ENCODE measurements around the gene LRP10.
"Not testable (repeated sequence)": the region's sequence is repeated elsewhere in the genome, so short reads cannot be mapped to it uniquely, and the experiment has no call there.

LRP10 gene

DNA sequence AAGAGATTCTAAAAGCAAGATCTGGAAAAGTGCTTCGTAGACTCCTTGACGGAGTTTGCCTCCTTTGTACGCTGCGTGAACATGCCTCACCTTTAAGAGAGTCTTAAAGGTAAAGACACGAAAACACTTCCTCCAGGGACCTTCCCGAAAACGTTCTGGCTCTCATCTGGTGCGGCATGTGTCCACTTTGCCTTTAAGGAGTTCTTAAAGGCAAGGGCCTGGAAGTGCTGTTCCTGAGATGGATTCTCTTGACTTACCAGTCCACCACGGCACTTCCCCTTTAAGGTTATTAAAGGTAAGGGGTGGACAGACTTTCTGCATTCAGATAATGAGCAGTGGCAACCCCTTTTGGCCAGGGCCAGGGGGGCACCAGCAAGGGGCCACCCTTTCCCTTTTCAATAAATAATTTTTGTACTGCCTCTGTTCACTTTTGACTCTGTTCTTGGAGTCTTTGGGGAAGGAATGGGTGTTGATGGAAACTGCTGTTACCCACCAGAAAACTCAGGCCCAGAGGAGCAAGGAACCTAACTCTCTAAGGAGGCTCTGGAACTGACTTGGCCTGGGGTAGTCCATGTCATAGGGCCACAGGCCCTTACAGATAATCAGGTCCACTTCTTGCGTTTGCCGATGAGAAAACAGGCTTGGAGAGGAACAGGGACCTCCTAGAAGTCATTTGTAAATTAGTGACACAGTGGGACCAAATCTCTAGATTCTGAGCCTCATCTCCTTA is 15.9 kb downstream of the LRP10 start:
- no peak for DNase-seq (ENCODE audit: low read depth in 2 of 2)

DNA sequence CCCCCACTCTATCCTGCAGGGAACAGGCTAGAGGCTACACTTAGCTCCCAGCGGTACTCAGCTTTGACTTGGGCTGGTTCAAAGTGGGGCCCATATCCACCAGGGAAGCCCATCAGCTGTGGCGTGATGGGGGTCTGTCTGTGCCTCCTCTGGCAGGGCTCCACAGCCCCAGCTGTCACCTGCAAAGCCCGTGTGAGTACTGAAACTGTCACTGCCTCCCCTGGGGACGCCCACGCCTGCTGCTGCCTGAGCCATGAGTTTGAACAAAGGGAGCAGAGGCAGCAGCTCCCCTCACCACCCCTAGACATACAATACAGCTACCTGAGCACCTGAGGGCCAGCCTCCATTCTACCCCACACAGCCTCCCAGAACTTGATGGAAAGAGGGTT is 16.4 kb downstream of the LRP10 start:
- no peak for DNase-seq (ENCODE audit: low read depth in 2 of 2)

DNA sequence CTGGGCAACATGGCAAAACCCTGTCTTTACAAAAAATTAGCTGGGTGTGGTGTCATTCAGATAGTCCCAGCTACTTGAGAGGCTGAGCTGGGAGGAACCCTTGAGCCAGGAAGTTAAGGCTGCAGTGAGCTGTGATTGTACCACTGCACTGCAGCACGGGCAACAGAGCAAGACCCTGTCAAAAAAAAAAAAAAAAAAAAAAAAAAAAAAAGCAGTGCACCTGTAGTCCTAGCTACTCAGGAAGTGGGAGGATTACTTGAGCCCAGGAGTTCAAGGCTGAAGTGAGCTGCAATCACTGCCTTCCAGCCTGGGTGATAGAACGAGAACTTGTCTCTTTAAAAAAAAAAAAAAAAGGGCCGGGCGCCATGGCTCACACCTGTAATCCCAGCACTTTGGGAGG is 17.1 kb downstream of the LRP10 start:
- no peak for DNase-seq (ENCODE audit: low read depth in 2 of 2)

DNA sequence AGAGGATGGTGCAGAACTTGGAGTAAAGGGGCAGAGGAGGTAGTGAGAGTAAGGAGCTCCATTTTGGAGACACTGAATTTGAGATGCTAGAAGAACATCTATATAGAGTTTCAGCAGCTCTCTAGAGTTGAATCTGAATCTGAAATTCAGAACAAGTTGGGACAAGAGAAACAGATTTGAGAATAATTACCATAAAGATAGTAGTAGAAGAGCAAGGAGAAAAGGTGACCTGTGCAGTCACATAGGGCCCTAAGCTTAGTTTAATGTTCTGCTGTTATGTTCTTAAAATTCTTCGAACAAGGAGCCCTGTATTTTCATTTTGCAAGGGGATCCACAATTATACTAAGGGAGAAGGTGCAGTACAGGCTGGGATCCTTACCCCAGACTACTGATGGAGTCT is 18.9 kb downstream of the LRP10 start:
- DNase-seq (ENCODE audit: low read depth in 2 of 2) = no peak

DNA sequence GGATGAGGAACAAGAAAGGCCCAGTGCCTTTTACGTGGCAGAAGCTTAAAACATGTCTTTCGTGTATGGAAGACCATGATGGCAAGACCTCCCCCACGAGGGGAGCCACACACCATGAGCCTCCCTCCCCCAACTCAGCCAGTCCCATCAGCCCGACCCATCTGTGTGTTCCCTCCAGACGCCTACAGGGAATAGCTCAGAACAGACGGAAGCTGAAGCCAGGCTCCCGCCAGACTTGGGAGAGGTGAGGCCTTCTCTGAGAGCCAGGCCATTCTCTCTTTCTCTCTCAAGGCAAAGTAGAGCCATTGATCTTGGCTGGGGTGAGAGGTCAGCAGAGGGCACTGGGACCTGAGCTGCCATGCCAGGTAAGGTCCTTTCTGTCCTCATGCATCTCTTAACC is 20.9 kb downstream of the LRP10 start:
- no peak for DNase-seq (ENCODE audit: low read depth in 2 of 2)

DNA sequence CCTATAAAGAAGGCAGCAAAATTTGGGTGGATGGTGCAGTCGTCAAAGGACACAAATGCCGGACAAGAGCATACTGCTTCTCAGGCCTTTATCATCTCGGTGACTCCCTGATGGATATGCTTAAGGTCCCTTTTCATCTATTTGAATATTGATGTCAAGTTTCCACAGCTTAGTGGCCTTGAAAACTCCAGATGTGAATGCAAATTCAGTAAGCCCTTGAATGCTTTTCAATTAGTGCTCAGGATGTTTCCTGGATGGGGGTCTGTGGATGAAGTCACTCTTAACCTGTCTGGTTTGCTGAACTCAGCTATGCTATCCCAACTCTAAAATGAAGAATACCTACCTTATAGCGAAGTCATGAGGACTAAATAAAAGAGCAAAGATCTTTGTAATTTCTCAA is 22.2 kb downstream of the LRP10 start:
- no peak for DNase-seq (ENCODE audit: low read depth in 2 of 2)

DNA sequence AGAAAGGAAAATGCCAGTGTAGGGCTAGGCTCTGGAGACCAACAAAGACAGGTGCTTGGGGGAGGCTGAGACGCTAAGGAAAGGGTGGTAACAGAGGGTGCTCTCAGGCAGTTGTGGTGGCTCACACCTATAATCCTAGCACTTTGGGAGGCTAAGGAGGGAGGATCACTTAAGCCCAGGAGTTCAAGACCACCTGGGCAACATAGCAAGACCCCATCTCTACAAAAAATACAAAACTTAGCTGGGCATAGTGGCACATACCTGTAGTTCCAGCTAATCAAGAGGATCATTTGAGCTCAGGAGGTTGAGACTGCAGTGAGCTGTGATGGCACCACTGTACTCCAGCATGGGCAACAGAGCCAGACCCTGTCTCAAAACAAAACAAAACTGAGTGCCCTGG is 23.9 kb downstream of the LRP10 start:
- DNase-seq (ENCODE audit: low read depth in 2 of 2) = no peak

DNA sequence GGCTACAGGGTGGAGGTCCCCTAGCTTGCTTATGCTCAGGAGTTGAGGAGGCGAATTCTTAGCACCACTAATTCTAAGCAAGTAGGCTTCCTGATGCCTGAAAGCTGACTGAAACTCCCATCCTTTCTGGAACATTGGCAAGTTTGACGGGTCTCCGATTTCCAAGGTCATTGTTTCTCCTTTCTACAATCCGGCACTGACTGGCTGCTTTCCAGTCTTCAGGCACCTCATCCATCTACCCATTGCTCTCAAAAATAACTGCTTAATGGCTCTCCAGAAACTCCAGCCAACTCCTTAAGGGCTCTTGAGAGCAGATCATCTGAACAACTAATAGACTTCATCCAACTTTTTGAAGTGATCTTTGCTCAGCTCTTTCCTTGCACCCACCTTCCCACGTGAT is 24.8 kb downstream of the LRP10 start:
- no peak for DNase-seq (ENCODE audit: low read depth in 2 of 2)

DNA sequence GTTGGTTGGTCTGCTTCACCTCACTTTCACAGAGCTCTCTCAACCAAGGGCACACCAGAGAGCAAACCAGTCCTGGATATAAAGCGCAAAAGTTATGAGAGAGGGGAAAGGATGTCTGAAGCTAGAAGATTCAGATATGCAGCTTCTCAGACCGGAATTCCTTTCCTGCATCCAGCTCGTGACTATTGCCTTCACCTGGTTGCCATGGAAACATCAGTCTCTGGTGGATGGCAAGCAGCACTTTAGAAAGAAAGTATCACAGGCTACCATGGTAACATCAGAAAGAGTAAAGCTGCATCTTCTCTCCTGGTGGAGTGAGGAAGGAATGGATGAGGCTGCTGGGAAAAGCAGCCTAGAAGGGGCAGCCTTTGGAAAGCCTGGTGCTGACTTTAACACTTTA is 25.2 kb downstream of the LRP10 start:
- no peak for DNase-seq (ENCODE audit: low read depth in 2 of 2)

DNA sequence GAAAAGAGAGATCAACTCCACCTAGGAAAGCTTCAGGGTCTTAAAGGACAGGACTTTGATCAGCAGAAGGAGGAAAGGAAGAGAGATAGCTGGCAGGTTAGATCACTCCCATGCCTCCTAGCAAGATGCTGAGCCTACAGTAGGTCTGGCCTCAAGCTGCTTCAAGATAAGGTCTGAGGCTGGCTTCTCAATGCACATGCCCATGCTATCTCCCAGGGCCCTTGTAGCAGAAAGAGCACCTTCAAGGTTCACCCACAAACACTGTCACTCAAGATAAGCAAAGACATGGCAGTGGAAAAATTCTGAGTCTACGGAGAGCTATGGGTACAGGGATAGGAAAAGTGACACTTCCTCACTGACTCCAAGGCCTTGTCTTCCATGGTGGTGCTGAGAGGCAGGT is 25.8 kb downstream of the LRP10 start:
- no peak for DNase-seq (ENCODE audit: low read depth in 2 of 2)

DNA sequence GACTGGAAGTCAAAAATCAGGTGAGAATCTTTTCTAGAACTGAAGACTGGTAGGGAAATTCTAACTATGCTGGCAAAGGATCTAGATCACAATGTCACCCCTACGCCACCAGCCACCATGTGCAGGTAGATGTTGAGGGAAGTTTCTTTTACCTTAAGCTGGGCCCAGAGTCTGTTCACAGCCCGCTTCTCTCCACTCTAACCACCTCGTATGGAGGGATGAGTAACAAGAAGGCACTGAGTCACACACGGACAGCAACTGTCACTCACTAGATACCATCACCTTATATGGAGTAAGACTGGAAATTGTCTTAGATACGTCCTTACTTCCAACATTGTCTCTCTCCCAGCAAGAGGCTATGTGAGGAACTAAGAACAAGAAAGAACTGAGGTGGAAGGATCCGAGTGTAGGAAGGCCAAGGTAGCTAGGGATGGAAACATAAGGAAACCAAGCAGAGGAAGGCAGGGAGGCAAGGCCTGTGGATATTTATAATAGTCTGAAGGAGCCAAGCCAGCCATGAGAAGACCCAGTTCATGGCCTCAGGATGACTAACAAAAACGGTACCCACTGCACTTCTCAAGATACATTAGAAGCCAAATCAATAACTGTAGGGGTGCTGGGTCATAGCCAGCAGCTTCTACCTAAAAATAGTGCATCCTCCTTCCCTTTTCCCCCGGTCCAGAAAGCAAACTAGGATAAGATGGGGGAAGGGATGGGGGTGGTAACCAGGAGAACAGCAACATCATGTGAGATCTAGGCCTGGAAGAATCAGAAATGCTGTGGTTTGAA is 27.0 kb downstream of the LRP10 start:
- no peak for DNase-seq (ENCODE audit: low read depth in 2 of 2)

DNA sequence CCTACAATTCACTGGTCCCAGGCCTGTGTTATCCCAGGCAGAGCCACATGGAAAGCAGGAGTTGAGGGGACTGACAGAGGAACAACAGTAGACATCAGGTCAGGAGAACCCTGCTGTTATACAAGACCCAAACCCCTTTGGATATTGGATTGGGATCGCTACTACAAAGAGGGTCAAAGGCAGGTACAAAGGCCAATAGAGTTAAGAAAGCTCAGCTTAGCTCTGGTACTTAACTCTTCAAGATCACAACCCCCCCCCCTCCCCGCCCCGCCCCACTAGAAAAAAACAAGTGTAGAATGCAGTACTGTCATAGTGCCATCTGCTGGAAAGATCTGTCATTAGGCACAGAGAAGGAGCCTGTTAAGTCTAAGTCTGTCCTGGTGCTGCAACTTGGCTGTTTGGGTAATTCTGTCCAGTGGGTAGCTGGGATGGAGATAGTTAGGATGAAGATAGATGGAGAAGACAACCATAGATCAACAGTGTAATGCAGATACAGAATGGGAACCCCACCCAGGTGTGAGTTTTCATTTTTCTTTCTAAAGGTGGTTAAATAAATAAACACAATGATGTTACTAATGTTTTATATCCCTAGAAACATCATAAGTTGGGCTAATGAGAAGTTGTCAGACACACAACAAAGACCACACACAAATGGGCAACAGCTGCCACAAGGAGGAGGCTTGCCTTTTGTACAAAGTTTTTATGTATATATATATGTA is 28.7 kb downstream of the LRP10 start:
- peak in 1 of 2 donors; percentile 7 for DNase-seq (ENCODE audit: low read depth in 2 of 2)

DNA sequence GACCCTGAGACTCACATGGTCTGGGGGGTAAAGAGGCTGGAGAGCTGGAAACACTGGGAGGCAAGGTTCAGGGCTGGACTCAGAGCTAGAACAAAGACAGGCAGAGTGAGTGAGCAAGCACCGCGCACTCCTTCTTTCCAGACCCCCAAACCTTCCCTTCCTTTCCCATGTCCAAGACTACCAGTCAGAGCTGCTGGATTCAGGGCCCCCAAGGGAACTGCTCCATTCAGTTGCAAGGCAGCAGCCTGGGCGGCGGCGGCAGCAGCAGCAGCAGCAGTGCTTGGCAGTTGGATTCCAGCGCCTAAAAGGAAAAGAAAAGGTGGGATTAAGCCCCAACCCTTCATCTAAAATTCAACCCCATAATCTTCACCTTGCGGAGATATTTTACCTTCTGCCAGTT is 30.3 kb downstream of the LRP10 start:
- DNase-seq (ENCODE audit: low read depth in 2 of 2) = no peak

DNA sequence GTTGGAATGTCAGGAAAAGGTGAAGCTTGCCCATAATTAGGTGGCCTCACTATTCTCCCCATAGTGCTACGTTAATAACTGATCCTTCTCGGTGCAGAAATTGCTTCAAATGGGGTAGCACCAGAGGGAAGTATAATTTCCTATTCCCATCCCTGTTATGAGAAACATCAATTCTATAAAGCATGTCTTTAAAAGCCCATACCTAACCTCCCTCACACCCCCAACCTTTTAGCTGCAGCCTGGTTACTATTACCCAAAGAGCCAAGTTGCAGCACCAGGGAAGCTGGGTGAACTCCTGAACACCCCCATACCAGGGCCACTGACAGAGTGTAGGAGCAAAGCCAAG is 32.2 kb downstream of the LRP10 start:
- DNase-seq (ENCODE audit: low read depth in 2 of 2) = no peak

DNA sequence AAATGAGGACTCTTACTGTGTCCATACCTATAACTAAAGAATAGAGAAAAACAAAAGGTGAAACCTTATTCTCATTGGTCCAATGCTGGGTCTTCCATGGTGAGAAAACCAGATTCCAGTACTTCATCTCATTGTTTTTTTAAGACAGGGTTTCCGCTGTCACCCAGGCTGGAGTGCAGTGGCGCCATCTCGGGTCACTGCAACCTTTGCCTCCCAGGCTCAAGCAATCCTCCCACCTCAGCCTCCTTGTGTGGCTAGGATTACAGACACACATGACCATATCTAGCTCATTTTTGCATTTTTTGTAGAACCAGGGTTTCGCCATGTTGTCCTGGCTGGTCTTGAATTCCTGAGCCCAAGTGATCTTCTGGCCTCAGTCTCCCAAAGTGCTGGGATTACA is 34.1 kb downstream of the LRP10 start:
- DNase-seq (ENCODE audit: low read depth in 2 of 2) = no peak

DNA sequence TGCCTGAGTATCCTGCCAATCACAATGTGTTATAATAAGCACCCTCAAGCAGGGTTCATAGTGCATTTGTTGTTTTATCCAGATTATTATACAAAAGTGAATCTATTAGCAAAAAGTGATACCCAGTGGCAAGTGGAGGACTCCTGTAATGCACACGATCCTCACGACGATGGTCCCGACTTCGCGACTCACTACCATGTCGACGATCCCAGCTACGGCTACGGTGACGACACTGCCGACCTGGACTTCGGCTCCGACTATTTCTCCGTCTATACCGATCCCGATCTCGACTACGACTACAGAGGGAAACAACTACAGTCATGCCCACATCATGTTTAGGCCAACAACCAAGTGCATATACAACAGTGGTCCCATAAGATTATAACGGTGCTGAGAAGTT is 34.5 kb downstream of the LRP10 start:
- DNase-seq (ENCODE audit: low read depth in 2 of 2) = no peak

DNA sequence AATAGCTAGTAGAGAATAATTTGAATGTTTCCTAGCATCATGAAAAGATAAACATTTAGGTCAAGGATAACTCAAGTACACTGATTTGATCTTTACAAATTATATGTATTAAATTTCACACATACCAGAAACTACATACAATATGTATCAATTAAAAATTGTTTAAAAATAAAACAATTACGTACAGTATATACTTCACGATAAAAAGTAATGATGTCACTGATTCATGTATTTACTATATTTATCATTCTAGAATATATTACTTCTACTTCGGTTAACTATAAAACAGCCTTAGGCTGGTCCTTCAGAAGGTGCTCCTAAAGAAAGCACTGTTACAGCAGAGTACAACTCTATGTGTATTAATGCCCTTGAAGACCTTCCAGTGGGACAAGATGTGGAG is 35.9 kb downstream of the LRP10 start:
- DNase-seq (ENCODE audit: low read depth in 2 of 2) = no peak

DNA sequence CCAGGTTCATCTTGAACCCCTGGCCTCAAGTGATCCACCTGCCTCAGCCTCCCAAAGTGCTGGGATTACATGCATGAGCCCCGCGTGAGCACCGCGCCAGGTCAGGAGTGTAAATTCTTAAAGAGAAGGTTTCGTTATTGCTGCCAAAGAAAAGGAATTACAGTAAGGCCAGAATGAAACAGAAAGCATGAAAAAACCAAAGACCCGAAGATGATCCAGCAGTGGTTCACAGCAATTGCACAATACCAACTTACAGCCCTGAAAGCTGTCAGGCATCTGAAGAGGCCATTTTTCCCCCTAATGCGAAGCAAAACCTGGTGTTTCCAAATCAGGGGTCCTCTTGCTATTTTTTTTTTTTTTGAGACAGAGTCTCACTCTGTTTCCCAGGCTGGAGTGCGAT is 37.1 kb downstream of the LRP10 start:
- no peak for DNase-seq (ENCODE audit: low read depth in 2 of 2)

DNA sequence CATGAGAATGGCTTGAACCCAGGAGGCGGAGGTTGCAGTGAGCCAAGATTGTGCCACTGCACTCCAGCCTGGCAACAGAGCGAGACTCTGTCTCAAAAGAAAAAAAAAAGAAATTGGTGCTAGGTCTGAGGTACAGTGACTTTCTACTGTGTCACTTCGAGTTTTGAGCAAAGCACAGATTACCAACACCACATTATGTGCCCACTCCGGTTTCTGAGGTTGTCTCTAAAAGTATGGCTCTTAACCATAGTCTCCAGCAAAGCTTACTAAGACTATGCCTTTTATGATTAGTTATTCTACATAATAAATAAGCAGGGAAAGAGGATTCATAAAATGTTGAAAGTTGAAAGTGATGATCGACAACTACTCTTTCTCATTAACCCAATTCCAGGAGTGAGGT is 39.4 kb downstream of the LRP10 start:
- DNase-seq (ENCODE audit: low read depth in 2 of 2) = no peak

DNA sequence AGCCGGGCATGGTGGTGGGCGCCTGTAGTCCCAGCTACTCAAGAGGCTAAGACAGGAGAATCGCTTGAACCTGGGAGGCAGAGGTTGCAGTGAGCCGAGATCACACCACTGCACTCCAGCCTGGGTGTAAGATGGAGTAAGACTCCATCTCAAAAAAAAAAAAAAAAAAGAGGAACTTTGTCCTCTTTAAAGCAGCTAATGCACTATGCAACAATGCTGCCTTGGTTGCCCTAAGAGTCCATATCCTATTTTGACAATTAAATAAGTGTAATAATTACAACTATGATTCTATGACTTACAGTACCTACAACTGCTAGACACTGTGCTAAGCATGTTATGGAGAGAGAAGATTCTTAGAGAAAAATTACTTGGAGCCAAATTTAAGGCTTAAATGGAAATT is 43.3 kb downstream of the LRP10 start:
- DNase-seq (ENCODE audit: low read depth in 2 of 2) = not testable (repeated sequence)

DNA sequence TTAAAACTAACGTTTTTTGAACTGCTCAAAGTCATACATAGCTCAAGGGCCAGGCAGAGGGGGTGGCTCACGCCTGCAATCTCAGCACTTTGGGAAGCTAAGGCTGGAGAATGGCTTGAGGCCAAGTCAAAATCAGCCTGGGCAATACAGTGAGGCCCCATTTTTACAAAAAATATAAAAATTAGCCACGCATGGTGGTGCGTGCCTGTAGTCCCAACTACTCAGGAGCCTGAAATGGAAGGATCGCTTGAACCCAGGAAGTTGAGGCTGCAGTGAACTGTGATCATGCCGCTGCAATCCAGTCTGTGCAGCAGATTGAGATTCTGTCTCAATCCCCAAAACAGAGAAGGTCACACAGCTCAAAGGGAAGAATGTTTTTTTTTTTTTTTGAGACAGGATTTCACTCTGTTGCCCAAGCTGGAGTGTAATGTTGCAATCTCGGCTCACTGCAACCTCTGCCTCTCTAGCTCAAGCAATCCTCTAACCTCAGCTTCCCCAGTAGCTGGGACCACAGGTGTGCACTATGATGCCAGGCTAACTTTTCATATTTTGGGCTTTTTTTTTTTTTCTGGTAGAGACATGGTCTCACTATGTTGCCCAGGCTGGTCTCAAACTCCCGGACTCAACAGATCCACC is 44.5 kb downstream of the LRP10 start:
- no peak for DNase-seq (ENCODE audit: low read depth in 2 of 2)

DNA sequence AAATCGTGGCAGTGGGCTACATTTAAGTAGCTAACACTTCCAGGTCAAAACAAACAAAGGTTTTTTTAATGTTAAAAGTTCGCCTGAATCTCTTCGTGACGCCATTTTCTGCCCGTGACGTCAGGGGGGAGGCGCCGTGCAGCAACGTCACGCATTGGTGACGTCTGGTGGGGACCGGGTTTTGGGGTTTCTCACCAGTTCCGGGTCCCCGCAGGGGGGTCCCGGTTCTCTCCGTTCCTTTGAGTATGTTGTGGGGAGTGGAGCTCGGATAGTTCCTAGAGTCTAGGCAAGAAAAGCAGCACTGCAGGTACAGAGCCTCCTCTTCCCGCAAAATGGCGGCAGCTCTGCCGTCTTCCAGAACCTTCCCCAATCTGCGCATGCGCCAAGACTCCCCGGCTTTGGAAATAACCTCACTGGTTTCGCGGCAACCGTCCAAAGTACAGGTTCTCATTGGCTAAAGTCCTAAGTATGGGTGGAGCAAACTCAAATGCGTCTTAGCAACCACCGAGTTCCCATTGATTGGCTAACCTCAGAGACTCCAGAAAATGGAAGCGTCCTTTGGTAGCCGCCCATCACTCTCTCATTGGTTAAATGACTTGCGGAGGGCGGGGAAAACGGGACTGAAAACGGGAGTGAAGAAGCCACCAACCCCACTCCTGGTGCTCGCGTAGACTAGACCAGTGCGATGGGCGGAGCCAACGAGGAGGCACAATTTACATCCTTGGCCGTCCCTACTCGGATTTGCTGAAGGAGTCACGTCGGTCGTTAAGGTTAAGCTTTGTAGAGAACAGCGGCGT is 47.5 kb downstream of the LRP10 start, which contains the start of gene RBM23:
Gene RBM23 (minus strand): TSS at position 346 of the 797 bp plus-strand sequence.
- peak; percentile 98 to 100 for DNase-seq (ENCODE audit: low read depth in 2 of 2)
